ENCODE data around the gene HLA-DQA2.
"Not testable (repeated sequence)": the region's sequence is repeated elsewhere in the genome, so short reads cannot be mapped to it uniquely, and the experiment has no call there.

HLA-DQA2 gene

DNA sequence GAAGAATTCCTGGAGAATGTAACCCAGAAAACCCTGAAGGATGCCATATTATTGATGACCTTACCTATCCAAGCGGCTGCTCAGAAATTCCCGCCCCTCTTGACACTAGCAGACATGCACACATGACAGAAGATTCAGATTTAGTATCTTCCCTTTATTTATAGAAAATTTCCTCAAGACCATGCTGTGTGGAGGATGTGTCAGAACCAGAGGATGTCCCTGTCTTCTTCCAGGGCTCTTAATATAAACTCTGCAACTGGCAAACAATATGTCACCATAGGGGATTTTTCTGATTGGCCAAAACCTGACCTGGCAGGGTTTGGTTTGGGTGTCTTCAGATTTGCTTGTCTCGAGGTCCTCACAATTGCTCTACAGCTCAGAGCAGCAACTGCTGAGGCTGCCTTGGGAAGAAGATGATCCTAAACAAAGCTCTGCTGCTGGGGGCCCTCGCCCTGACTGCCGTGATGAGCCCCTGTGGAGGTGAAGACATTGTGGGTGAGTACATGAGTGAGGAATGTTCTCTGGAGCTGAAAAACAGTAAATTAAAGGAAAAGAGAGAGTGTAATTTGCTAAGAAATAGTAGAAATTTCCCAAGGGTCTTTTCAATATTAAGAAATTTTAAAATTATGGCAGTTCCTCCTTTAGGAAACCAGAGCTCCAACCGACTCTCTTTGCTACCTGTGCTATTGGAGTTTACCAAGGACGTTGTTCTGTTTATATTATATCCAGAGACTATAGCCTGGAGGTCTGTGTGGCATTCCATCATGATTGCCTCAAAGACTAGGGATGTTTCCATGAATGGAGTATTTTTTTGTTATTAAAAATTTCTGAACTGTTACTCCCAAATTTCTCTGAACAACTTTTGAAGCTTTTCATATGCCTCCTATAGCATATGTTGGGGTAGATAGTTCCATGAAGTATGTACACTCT, at the start of gene HLA-DQA2:
Gene HLA-DQA2 (plus strand): TSS at position 361 of the 930 bp plus-strand sequence. CDS start 53 bp downstream, at position 414.
- in situ Hi-C loops (cut with MboI; ENCODE audit: low pct_unique_long_range_greater_than_20kb, low sequenced_read_pairs, unreplicated experiment): no loop called here
- no peak for DNase-seq (ENCODE audit: low spot score)
- TF ChIP-seq, protein P1, sequence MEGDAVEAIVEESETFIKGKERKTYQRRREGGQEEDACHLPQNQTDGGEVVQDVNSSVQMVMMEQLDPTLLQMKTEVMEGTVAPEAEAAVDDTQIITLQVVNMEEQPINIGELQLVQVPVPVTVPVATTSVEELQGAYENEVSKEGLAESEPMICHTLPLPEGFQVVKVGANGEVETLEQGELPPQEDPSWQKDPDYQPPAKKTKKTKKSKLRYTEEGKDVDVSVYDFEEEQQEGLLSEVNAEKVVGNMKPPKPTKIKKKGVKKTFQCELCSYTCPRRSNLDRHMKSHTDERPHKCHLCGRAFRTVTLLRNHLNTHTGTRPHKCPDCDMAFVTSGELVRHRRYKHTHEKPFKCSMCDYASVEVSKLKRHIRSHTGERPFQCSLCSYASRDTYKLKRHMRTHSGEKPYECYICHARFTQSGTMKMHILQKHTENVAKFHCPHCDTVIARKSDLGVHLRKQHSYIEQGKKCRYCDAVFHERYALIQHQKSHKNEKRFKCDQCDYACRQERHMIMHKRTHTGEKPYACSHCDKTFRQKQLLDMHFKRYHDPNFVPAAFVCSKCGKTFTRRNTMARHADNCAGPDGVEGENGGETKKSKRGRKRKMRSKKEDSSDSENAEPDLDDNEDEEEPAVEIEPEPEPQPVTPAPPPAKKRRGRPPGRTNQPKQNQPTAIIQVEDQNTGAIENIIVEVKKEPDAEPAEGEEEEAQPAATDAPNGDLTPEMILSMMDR (IDR thresholded peaks at IDR 0.05; ENCODE audit: extremely low read depth, insufficient read depth, missing control alignments): no peak

DNA sequence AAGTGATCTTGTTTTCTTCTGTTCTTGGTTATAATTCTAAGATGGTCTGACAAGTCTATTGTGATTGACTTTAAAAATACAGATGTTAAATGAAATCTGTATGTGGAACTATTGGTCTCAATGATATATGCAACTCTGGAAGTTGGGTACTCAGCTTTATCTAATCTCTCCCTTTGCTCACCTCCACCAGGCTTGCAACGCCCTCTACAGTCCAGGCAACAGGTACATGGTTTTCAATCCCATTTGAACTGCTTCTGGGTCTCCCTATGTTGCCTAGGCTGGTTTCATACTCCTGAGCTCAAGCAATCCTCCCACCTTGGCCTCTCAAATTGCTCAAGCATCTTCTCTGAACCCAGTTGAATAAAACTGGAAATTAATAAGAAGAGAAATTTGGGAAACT, 49.2 kb upstream of the HLA-DQA2 start:
- in situ Hi-C loops (cut with MboI; ENCODE audit: low pct_unique_long_range_greater_than_20kb, low sequenced_read_pairs, unreplicated experiment): no loop called here
- TF ChIP-seq, protein P1 (IDR thresholded peaks at IDR 0.05; ENCODE audit: extremely low read depth, insufficient read depth, missing control alignments): peak; percentile 53
- no peak for DNase-seq (ENCODE audit: low spot score)

DNA sequence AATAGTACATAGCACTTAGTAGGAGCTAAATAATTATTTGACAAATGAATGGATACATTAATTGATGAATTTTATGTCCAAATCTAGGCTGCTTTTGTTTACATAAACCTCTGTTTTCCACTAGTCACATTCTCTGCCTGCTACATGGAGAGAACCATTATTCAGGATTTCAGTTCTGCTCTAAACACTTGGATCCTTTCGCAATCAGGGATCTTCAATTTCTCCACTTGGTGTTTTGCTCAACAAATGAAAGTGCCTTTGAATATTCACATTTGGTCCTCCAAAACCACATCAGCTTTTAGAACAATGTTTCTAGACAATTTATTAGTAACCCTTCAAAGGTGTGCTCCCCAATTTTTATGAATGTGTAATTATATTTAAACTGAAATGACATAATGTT, 44.2 kb upstream of the HLA-DQA2 start:
- TF ChIP-seq, protein P1 (IDR thresholded peaks at IDR 0.05; ENCODE audit: extremely low read depth, insufficient read depth, missing control alignments): no peak
- no peak for DNase-seq (ENCODE audit: low spot score)
- in situ Hi-C loops (cut with MboI; ENCODE audit: low pct_unique_long_range_greater_than_20kb, low sequenced_read_pairs, unreplicated experiment): loop anchor here (5.0 kb wide), 1 partner anchor 280 kb away; no protein-coding TSS in a partner anchor

DNA sequence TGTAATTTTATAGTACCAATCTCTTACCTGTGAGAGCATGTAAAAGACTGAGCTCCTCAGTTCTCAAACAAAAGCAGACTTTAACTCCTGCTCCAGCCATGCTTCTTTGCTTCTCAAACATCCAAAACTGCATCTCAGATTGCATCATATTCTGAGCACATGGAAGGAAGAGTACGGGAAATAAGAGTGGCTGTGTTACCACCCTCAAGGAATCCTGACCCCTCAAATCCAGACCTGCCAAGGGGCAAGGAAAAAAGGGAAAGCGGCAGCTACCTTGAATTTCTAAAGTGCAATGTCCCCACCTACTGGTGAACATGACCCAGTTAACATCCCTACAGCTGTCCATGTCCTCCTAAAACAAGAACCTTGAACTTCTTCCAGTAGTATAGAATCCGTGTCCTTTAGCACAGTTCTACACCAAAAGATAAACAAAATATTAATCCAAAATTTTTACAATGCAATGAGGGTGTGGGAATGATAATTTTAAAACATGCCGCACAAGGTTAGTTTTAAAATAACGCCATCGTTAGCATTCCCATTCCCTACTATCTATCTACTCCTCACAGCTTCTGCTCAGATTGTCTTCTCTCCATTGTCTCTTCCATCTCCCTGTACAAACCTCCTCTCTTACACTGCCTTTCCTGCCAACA, 40.7 kb upstream of the HLA-DQA2 start:
- TF ChIP-seq, protein P1 (IDR thresholded peaks at IDR 0.05; ENCODE audit: extremely low read depth, insufficient read depth, missing control alignments): peak; percentile 59
- DNase-seq (ENCODE audit: low spot score): peak; percentile 33
- in situ Hi-C loops (cut with MboI; ENCODE audit: low pct_unique_long_range_greater_than_20kb, low sequenced_read_pairs, unreplicated experiment): no loop called here

DNA sequence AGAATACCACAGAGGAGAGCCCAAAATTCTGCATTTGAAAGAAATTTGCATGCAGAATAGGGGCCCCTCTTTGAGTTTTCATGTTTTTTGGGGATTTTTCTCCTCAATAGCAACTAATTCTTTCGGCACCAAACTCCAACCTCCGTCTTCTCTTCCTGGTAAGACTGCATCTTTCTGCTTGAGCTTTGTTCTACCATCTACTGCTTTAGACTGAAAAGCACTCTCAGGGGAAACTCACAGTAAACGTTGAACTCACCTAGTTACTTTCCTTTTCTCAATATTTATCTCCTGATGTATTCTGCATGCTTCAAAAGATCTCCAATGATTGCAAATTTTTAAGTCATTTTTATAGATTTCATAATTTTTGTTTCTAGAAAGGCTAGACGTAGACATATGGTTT, 37.8 kb upstream of the HLA-DQA2 start:
- DNase-seq (ENCODE audit: low spot score): no peak
- TF ChIP-seq, protein P1 (IDR thresholded peaks at IDR 0.05; ENCODE audit: extremely low read depth, insufficient read depth, missing control alignments): no peak
- in situ Hi-C loops (cut with MboI; ENCODE audit: low pct_unique_long_range_greater_than_20kb, low sequenced_read_pairs, unreplicated experiment): no loop called here

DNA sequence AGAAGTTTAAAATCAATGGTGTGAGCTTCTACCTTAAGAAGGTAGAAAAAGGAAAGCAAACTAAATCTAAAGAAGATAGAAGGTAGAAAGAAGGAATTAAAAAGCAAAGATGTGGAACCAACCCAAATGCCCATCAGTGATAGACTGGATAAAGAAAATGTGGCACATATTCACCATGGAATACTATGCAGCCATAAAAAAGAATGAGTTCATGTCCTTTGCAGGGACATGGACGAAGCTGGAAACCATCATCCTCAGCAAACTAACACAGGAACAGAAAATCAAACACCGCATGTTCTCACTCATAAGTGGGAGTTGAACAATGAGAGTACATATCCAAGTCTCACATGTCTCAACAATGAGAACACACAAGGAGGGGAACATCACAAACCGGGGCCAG, 36.0 kb upstream of the HLA-DQA2 start:
- in situ Hi-C loops (cut with MboI; ENCODE audit: low pct_unique_long_range_greater_than_20kb, low sequenced_read_pairs, unreplicated experiment); DNase-seq (ENCODE audit: low spot score): not testable (repeated sequence)

DNA sequence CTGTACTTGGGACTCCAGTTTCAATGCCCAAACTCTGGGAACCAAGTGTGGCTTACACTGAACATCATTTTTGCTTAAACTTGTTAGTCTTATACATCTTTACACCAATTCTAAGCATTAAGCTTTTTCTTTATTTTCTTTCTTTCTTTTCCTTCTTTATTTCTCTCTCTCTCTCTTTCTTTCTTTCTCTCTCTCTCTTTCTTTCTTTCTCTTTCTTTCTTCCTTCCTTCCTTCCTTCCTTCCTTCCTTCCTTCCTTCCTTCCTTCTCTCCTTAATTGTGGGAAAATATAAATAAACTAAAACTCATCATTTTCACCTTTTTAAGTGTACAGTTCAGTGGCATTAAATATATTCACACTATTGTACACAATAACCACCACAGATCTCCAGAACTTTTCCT, 31.6 kb upstream of the HLA-DQA2 start:
- no peak for DNase-seq (ENCODE audit: low spot score)
- in situ Hi-C loops (cut with MboI; ENCODE audit: low pct_unique_long_range_greater_than_20kb, low sequenced_read_pairs, unreplicated experiment): no loop called here
- TF ChIP-seq, protein P1 (IDR thresholded peaks at IDR 0.05; ENCODE audit: extremely low read depth, insufficient read depth, missing control alignments): no peak
